Gastrocnemius medialis (tissue), 4 donors: ENCODE data around the gene XXYLT1.

Experiments
- CTCF ChIP-seq, 5 experiments: fragments of 450-650 bp in 3 of 5; fragments of 200-600 bp in 2 of 5; sonication (generic) in 2 of 5; IDR thresholded peaks in 4 of 5; conservative IDR thresholded peaks in 1 of 5; 1 replicate in 4 of 5; 2 replicates in 1 of 5; pipeline ENCODE4 v1.5.1; 2016 to 2019; ENCODE audit warnings: antibody characterized with exemption in 5 of 5, mild to moderate bottlenecking in 3 of 5, moderate library complexity in 3 of 5
- POLR2A ChIP-seq, 2 donors: fragments of 450-650 bp; IDR thresholded peaks; one replicate each; pipeline ENCODE4 v1.6.1; 2017; ENCODE audit warnings: antibody characterized with exemption in 2 of 2, mild to moderate bottlenecking in 2 of 2, moderate library complexity in 2 of 2

GRCh38 chr3:195163719-195164572, 107.0 kb downstream of the XXYLT1 start:
- TF ChIP-seq CTCF (IDR thresholded peaks at IDR 0.05 in 4 of 5, conservative IDR thresholded peaks at IDR 0.05 in 1 of 5) (no peak), POLR2A (IDR thresholded peaks at IDR 0.05) (no peak)
